Kasumi-1 (cell line): ENCODE measurements around the gene HES1.
"Not testable (repeated sequence)": the region's sequence is repeated elsewhere in the genome, so short reads cannot be mapped to it uniquely, and the experiment has no call there.

Experiments
- DNase-seq, 2 experiments: peaks; one replicate each; lab custom pipeline; 2025; lab: John Stamatoyannopoulos, UW

Gene HES1

DNA sequence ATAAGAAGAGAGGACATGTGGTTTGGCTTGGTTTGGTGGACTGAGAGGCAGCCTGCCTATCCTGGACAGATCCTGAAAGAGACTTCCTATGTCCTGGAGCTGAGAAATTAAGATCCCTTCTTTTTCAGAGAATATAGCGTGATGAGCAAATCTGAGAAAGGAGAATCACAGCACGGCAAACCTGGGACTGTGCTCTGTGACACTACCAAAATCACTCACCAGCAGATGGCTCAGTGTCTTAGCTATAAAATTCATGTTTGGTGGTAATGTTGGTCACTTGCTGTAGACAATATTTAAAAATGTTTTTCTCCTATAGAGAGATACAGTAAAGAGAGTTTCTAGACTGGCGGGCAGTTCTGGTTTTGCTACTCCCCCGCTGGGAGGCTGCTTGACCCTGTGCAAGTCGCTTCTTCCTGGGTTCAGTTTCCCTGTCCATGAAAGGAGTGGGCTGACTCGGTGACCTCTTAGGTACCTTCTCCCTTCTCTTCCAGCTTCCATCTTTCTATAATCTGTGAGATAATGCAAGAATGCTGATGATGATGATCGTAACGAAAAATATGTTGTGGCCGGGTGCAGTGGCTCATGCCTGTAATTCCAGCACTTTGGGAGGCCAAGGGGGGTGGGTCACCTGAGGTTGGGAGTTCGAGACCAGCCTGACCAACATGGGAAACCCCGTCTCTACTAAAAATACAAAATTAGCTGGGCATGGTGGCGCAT lies 7.6 kb upstream of the HES1 start:
- no peak for DNase-seq

DNA sequence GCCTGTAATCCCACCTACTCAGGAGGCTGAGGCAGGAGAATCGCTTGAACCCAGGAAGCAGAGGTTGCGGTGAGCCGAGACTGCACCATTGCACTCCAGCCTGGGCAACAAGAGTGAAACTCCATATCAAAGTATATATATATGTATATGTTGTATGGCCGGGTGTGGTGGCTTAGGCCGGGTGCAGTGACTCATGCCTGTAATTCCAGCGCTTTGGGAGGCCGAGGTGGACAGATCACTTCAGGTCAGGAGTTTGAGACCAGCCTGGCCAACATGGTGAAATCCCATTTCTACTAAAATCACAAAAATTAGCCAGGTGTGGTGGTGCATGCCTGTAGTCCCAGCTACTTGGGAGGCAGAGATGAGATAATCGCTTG lies 7.0 kb upstream of the HES1 start:
- DNase-seq, result not testable (repeated sequence)

DNA sequence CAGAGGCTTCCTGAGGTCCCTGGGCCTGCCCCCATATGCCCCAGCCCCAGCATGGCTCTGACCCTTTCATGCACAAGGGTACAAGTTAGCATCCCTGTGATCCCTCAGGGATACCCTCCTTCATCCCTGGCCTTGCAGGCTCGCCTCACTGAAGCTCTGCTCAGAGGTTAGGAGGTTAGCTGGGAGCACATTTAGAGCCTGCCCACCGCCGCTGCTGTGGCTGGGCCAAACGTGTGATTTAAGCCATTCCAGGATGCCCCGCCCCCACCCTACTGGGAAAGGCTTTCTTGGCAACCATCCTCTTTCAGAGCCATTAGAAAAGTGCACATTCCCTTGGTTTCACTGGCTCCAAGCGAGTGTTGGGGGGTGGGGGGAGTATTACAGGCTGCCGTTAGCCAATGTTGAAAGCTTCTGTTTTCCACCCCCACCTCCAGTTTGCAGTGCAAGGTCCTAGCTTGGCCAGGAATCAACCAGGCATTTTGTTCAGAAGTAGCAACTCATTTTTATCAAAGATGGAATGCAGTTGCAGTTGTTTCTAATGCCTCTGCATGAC lies 6.3 kb upstream of the HES1 start:
- no peak for DNase-seq

DNA sequence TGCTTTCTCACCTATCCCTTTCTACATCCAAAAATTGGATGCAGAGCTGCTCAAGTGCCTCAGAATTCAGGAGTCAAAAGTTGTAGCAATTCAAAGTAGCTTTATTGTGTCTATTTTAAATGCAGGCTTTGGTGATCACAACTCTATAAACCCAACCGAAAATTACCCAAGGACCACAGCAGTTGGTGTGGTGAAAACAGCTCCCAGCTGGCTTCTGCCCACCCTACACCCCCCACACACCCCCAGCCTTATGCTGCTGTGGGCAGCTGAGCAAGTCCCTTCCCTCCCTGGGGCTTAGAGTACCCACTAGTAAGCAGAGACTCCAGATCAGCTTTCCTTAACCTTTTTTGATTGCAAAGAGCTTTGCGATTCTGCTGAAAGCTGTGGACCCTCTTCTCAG lies 5.8 kb upstream of the HES1 start:
- no peak for DNase-seq

DNA sequence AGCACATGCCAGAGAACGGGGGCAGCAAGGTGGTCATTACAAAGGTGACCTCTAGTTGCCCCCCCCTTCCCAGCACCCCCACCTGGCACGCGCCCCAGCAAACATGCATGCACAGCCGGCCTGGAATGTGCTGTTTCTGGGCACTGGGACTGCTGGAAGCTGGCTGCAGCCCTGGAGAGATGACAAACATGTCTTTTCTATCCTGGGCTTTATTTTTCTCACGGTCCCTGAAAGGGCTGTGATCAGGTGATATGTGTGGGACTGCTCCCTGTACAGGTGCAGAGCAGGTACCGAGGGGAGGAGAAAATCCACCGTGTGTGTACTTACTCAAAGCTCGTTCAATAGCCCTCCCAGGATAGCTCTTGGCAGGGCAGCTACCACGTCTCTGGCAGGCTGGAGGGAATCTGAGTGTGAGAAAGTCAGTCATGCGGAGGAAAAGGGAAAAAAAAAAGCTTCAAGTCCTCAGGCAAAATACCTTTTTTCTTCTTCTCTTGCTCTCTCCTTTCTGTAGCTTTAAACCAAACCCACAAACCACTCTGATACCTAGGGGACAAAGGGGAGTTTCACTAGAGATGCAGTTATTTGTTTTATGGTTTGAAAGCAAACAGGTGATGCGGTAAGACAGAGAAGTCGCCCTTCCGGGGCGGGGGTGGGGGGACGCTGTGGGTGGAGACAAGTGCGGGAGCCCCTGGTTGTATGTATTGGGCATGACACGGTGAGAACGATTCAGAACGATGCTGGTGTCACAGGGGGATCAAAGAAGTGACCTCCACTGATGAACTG lies 5.0 kb upstream of the HES1 start:
- no peak for DNase-seq

DNA sequence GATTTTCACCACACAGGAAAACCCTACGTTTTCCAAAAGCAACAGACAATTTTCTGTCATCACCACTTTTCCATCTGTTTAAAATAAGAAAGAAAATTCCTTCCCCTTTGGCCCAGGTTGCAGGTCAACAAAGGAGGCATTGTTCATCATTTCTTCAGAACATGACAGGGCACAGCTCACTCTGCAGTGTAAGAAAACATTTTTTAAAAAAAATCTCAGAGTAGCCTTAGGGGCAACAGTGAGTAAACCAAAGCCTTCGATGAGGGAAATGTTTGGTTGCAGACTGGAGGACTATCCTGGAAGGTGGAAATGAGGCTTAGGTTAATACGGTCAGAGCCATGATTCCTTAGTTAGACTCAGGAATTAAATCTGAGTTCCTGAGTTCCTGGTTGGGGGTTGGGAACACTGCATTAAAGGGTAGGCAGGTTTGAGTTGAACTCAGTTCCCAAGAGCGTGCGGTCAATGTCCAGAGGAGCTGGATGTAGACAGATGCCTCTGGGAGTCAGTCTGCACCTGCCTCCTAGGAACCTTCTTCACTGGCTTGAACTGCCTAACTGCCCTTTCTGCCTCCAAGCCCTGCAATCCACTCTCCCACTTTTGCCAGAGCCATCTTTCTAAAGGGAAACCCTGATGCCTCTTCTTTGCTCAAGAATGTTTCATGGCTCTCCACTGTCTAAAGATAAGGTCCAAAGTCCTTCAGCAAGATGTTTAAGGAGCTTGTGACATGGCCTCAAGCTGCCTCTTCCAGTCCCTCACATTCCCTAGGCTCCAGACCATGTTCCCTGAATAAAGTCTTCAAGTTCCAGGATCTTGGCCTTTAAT lies 3.3 kb upstream of the HES1 start:
- DNase-seq, result no peak

DNA sequence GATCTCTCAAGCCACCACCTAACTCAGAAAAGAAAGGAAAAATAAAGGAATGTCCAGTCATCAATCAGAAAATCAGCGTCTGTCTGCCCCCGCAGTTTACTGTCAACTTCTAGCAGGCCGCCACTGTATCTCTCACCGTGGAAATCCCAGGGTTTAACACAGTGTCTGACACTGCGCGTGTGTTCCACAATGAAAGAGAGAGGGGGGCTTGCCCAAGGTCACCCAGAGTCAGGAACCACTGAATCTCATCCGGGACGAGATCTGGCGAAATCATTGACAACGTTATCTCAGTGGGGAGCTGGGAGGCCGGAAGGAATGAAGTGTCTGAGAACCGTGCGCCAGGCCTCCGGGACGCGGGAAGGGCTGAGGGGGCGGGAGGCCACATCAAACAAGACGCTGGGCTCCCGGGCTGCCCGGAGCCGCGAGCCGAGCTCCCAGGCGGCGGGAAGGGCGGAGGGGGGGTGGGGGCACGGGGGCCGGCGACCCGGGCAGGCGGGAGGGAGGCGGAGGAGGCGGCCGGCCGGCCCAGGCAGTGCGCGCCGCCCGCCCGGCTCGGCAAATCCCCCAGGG lies 2.2 kb upstream of the HES1 start:
- no peak for DNase-seq

DNA sequence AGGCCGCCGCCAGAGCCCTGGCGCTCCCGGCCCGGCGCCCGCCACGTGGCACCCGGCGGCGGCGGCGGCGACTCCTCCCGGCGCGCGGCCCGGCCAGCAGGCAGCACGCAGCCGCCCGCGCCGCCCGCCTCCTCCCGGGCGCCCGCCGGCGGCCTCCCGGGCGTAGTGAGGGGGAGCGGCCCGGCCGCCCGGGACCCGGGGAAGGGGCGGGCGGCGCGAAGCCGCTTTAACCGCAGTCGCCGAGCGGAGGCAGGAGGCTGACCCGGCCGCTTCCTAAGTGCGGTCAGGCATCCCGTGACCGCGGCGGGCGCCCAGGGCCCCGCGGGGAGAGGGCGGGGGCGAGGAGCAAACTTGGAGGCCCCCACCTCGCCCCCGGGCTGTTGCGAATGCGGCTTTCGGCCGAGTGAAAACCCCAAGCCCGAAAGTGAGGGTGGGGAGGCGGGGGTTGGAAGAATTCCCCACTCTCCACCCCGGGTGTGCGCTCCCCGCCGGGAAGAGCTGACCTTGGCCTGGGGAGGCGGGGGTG lies 1.7 kb upstream of the HES1 start:
- DNase-seq, result peak in 1 of 2 experiments; percentile 7

DNA sequence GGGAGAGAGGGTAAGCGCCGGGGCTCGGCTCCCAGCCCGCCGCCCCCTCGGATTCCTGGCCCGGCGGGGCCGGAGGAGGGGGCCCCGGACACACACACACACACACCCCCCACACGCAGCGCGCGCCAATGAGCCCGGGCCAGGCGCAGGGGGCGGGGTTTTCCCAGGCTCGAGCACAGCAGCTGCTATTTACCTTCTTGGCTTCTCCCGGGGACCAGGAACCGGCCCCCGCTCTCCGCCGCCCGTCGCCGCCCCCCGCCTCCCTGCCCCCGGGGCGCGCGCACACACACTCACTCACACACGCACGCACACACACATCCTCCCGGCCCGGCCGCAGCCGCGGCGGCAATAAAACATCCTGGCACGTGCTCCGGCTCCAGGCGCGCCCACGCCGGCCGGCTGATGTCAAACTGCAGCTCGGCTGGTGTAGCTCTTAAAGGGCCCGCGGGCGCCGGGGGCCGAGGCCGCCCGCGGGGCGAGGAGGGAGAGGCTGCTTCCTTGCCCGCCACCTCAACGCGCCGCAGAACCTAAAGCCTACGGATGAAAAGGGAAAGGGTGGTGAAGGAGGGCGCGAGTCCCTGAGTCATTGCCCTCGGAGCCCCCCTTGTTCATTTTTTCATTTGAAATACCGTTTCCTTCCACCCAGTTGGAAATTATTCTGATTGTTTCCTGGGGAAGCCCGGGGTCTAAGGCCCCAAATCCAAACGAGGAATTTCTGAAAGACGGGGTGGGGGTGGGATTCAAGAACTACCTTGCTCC lies 1.0 kb upstream of the HES1 start:
- peak; percentile 82 to 83 for DNase-seq

DNA sequence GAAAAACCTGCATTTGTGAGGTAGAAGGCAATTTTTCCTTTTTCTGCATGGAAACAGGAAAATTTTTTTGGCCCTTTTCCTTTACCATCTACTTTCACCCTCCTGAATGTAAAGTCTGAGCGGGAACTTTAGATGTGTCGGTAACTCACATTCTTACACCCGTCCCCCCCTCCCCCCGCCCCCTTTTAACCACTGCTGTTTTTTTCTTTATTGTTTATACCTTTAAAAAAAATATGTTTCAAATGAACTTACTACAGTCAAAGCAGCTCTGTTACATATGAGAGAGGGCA lies 487 bp upstream of the HES1 start:
- no peak for DNase-seq

DNA sequence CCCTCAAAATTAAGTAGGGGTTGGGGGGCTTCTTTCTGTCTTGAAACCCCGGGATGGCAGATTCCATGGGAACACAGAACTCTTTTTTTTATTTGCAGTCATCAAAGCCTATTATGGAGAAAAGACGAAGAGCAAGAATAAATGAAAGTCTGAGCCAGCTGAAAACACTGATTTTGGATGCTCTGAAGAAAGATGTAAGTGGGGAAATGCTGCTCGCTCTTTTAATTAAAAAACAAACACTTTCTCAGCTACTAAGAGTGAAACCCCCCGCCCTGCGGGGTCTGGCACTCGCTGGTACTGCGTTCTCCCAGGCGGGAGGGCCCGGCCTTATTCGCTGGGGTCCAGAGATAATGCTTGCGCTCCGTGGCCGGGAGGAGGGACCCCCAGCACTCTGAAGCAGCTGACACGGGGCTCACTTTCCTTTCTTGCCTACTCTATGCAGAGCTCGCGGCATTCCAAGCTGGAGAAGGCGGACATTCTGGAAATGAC lies 615 bp downstream of the HES1 start:
- DNase-seq, result peak; percentile 7 to 33

DNA sequence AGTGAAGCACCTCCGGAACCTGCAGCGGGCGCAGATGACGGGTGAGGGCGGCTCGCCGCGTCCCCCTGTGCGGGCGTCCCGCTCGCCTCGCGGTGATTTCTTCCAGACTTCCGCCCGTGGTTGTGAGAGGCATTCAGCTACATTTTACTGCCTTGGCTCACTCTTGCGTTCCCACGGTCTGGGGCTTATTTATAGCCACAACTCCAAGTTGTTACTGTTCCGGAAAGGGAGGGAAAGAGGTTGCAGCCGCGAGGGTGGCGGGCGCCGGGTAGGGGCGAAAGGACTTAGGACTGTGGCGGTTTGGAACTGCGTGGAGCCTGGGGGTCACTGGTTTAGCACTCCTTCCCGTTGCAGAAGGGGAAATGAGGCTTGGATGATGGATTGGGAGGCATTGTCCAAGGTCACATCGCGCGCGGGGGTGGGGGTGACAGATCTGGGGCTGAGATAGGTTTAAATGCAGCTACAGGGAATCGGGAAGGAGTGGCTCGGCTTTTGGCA lies 1.1 kb downstream of the HES1 start:
- DNase-seq, result peak; percentile 67 to 68

DNA sequence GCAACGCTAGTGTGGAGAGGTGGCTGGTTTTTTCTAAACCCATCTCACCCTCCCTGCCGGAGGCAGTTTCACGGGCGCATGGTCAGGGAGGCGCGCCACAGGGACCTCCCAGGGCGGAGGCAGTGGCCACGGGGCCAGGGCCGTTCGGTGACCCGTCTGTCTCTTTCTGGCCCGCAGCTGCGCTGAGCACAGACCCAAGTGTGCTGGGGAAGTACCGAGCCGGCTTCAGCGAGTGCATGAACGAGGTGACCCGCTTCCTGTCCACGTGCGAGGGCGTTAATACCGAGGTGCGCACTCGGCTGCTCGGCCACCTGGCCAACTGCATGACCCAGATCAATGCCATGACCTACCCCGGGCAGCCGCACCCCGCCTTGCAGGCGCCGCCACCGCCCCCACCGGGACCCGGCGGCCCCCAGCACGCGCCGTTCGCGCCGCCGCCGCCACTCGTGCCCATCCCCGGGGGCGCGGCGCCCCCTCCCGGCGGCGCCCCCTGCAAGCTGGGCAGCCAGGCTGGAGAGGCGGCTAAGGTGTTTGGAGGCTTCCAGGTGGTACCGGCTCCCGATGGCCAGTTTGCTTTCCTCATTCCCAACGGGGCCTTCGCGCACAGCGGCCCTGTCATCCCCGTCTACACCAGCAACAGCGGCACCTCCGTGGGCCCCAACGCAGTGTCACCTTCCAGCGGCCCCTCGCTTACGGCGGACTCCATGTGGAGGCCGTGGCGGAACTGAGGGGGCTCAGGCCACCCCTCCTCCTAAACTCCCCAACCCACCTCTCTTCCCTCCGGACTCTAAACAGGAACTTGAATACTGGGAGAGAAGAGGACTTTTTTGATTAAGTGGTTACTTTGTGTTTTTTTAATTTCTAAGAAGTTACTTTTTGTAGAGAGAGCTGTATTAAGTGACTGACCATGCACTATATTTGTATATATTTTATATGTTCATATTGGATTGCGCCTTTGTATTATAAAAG lies 1.8 kb downstream of the HES1 start:
- peak; percentile 24 to 41 for DNase-seq

DNA sequence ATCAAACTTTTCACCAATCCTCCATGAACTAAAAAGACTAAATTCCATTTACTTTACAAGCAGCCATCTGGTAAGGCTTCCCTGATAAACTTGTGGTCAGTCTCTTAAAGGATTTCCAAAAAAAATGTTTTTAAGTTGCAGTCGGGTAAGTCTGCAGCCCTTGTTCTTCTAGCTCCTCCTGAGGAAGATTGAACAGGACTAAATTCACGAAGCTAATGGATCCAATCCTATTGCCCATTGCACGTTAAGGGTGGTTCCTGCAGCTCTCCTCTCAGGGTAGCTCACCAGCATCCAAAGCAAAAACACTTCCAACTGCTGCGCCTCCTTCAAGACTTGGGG lies 2.8 kb downstream of the HES1 start:
- DNase-seq, result no peak

DNA sequence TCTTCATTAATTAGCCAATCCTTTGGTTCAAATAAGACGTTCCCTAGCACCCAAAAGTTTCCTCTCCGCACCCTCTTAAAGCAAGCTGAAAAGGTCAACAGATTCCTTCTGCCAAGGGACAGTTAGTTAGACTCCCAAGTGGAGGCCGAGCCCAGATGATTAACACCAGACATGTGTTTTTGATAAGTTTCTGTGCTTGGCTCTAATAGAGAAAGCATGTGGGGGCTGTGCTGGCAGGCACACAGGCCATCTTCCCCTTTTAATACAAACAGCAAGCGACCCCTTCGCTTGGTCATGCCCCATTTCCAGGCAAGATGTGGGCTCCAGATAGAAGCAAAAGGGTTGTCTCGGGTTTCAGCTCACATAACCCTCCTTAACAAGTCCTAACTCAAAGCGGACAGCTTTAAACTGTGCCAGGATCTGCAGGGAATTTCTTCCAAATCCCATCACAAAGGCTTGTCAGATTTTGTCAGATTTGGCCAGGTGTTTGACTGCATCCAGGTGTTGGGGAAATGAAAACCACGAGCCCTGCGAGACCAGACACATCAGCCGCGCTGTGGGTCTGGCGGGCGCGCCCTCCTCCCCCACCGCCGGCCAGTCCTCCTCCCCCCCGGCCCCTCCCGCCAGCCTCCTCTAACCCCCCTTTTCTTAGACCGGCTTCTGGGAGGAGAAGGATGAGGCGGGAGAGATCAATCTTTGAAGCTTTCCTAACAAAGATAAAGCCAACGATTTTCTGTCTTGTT lies 3.3 kb downstream of the HES1 start:
- DNase-seq, result peak; percentile 19 to 46

DNA sequence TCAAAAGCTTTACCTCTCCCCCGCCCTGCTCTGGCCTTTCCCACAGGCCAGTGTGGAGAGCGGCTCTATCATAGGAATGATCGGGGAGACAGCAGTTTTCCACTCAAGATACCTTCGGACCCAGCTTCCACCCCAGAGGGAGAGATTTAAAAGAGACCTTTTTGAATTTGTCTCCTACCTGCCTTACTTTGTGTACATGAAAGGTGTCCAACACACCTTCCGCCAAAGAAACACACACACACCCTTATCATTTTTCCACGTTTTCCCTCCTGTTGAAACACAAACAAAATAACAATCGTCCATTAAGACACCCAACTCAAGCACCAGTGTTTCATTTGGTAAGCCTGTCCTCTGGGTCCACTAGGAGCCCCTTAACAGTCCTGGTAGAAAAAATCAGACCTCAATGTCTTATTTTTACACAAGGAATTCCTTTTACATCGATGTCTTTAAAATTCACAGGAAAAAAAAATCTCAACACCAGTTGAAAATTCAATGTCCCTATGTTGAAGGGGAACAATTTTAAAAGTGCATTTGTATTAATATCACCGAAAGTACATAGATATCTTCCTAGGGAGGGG lies 4.0 kb downstream of the HES1 start:
- DNase-seq, result no peak

DNA sequence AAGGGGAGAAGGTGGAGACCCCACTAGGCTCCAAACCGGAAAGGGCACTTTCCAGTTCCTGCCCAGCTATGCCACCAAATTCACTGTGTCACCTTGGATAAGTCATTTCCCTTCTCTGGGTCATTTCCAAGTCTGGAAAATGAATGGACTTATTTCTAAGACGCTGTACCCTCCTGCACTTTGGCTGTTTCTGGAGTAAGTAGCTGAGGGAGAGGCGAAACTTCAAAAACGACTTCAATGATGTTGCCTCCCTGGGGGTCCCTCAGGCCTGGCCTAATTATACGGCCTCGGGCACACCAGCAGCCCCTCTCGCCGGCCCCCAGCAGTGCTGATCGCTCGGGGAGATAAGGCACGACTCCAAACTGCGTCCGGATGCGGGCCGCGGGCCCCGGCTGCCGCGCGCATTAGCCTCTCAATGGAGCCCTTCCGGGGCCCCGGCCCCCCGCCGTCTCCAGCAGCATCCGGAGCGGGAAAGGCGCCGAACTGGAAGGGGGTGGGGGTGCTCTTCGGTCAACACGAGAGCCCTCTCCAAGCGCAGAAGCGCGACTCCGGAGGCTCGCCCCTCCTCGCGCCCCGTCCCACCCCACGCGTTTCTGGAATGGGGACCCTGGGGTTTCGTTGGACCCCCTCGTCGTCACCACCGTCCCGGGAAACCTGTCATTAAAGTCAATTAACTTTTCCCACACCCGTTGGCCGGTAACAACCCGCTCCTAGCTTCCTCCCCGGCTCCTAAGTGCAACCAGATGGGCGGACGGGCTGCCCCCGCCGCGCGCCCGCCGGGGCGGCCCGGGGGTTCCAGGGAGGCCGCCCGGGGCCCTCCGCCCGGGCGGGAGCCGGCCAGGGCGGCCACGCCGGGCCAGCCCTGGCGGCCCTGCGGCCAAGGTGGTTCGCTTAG lies 4.8 kb downstream of the HES1 start:
- peak; percentile 65 to 68 for DNase-seq
